Cardiac muscle cell (in vitro differentiated cells and primary cell): ENCODE data around the gene CAST. TPM values are rescaled to one million over a fixed set of nuclear protein-coding genes. Genes with fewer than 3 reads are reported as not detected.

ENCODE experiments used
- DNase-seq, 2 donors: peaks; one replicate each; pipeline versions ENCODE4 v3.0.0 to v3.0.0-alpha.2; 2010 to 2017; ENCODE audit warnings: low read depth in 1 of 2, low spot score in 1 of 2
- H3K27ac ChIP-seq: fragments of 200-600 bp; sonication (generic); 2 replicates; pipeline ENCODE4 v1.5.1; 2016
- H3K27me3 ChIP-seq: fragments of 200-600 bp; sonication (generic); 2 replicates; pipeline ENCODE4 v1.6.0; 2016; ENCODE audit warnings: control low read depth
- H3K36me3 ChIP-seq: fragments of 200-600 bp; sonication (generic); 2 replicates; pipeline ENCODE4 v1.5.1; 2016; ENCODE audit warnings: control low read depth
- H3K4me1 ChIP-seq: fragments of 200-600 bp; sonication (generic); 2 replicates; pipeline ENCODE4 v1.8.1; 2017; ENCODE audit warnings: low read depth, mild to moderate bottlenecking, mixed run types
- H3K4me3 ChIP-seq: fragments of 200-600 bp; sonication (generic); 2 replicates; pipeline ENCODE4 v1.5.1; 2016; ENCODE audit warnings: mild to moderate bottlenecking
- H3K9me3 ChIP-seq: fragments of 200-600 bp; sonication (generic); 2 replicates; pipeline ENCODE4 v1.5.1; 2017; ENCODE audit warnings: low read depth, mild to moderate bottlenecking, control low read depth
- CTCF ChIP-seq: IDR thresholded peaks from 2 replicates; pipeline ENCODE4 v1.5.1; 2012; ENCODE audit warnings: low read depth, mild to moderate bottlenecking, low read length
- polyA plus RNA-seq: library from polyadenylated mRNA; unstranded; fragments of >200 nt; fragmentation: Nextera tagmentation; extraction: Ambion mirVana; gene quantifications from 2 replicates; pipeline ENCODE4 v1.2.1, GENCODE V29; 2016
- total RNA-seq: library from RNA; depleted of rRNA; stranded (reverse); fragments of >200 nt; gene quantifications from 2 replicates; pipeline ENCODE4 v1.2.3, GENCODE V29; 2016

The CAST gene
- total and polyA plus RNA-seq, 2 experiments from 2014 or later, result 85.2 to 101 TPM

GRCh38 chr5:96645091-96645490 lies 17.1 kb upstream of the CAST start:
- no peak for TF ChIP-seq CTCF

DNA sequence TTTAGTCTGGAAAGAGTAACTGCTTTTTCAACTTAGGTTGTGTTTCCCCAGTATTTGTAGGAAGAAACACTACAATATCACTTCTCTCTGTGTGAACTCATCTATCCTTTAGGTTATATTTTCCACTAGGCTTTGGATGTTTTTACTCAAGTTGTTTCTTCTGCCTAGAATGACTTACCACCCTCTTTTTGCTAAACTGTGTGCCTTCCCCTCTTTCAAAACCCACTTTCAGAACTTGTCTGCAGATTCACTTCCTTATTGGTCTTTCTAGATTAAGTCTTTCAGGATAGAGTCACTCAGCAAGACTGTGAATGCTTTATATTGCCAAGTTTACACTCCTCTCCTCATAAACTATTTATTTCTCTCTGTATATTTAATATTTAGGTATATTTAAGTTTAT lies 14.2 kb upstream of the CAST start:
- Histone ChIP-seq H3K4me1 (no peaks in the 10 kb centered on the region), H3K9me3 (no peaks in the 10 kb centered on the region), H3K27me3 (no peaks in the 10 kb centered on the region), H3K36me3 (no peaks in the 10 kb centered on the region), H3K4me3 (no peak overlapping the region), H3K27ac (no peak overlapping the region)
- no peak for TF ChIP-seq CTCF
- DNase-seq, result no peak

More at GRCh38 chr5:96645091-96645490, 17.1 kb upstream of the CAST start:
- Histone ChIP-seq H3K27ac (no peak overlapping the region), H3K36me3 (no peaks in the 10 kb centered on the region), H3K27me3 (no peaks in the 10 kb centered on the region), H3K4me3 (no peak overlapping the region), H3K9me3 (no peaks in the 10 kb centered on the region), H3K4me1 (no peaks in the 10 kb centered on the region)
- no peak for DNase-seq

- no peak overlapping the region for H3K4me3 ChIP-seq
- no peak for DNase-seq
- no peaks in the 10 kb centered on the region for H3K36me3 ChIP-seq
- TF ChIP-seq CTCF, result no peak
- no peaks in the 10 kb centered on the region for H3K4me1 ChIP-seq
- no peaks in the 10 kb centered on the region for H3K9me3 ChIP-seq
- no peaks in the 10 kb centered on the region for H3K27me3 ChIP-seq
- no peak overlapping the region for H3K27ac ChIP-seq
Measured at GRCh38 chr5:96648593-96648992, 13.6 kb upstream of the CAST start.

- no peak for DNase-seq
- no peak for TF ChIP-seq CTCF
- H3K4me3 ChIP-seq, result no peak overlapping the region
- H3K9me3 ChIP-seq, result no peaks in the 10 kb centered on the region
- H3K27me3 ChIP-seq, result no peaks in the 10 kb centered on the region
- H3K36me3 ChIP-seq, result no peaks in the 10 kb centered on the region
- no peak overlapping the region for H3K27ac ChIP-seq
- no peaks in the 10 kb centered on the region for H3K4me1 ChIP-seq
Measured at GRCh38 chr5:96649251-96649662, 12.9 kb upstream of the CAST start.

- H3K4me1 ChIP-seq, result no peaks in the 10 kb centered on the region
- H3K36me3 ChIP-seq, result no peaks in the 10 kb centered on the region
- DNase-seq, result no peak
- no peaks in the 10 kb centered on the region for H3K27me3 ChIP-seq
- no peak for TF ChIP-seq CTCF
- H3K9me3 ChIP-seq, result no peaks in the 10 kb centered on the region
- H3K4me3 ChIP-seq, result no peak overlapping the region
- no peak overlapping the region for H3K27ac ChIP-seq
Measured at GRCh38 chr5:96649681-96650540, 12.3 kb upstream of the CAST start.
